T-helper 2 cell treated with Interferon-gamma antibody and Interleukin-4, amounts not matched to agents 100 ng/mL and 5 ng/mL, for 36 hours (primary cell): ENCODE data around the gene WWP2. TPM values are rescaled to one million over a fixed set of nuclear protein-coding genes. Genes with fewer than 3 reads are reported as not detected.

Source experiments
- intact Hi-C: fragments of 100-400 bp; cut with micrococcal nuclease; formaldehyde crosslinking; loops from one replicate; pipeline ENCODE4 v1.15.1; 2023
- total RNA-seq: library from RNA; stranded (reverse); gene quantifications from 2 replicates; pipeline ENCODE4 v1.2.3, GENCODE V29; 2022

WWP2 gene
- total RNA-seq, 1 donor from 2014 or later: 73.2 TPM

DNA sequence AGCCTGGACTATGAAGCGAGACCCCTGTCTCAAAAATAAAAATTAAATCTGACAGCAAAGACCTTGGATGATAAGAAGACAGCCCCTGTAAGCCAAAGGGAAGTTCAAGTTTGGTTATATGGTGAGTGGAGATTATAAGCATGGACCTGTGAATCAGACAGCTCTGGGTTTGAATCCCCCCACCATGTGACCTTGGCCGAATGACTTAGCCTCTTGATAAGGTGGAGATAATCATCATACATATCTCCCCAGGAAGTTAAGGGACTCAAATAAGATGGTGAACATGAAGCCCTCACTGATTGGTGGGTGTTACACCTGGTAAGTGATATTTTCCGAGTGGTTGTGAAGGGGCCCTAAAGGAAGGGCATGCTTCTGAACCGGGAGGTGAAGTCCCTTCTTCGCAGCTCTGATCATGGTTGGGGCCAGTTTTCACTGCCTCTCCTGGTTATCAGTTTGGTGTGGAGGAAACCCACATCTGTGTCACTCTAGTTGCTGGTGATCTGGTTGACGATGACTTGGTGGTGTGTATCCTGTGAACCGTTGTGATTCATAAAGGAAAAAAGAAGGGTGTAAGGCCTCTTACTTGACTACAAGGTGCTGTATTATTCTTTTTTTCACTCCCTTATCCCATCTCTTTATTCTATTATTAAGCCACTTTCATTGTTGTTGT lies 127.3 kb downstream of the WWP2 start:
- intact Hi-C loops: no loop called here

DNA sequence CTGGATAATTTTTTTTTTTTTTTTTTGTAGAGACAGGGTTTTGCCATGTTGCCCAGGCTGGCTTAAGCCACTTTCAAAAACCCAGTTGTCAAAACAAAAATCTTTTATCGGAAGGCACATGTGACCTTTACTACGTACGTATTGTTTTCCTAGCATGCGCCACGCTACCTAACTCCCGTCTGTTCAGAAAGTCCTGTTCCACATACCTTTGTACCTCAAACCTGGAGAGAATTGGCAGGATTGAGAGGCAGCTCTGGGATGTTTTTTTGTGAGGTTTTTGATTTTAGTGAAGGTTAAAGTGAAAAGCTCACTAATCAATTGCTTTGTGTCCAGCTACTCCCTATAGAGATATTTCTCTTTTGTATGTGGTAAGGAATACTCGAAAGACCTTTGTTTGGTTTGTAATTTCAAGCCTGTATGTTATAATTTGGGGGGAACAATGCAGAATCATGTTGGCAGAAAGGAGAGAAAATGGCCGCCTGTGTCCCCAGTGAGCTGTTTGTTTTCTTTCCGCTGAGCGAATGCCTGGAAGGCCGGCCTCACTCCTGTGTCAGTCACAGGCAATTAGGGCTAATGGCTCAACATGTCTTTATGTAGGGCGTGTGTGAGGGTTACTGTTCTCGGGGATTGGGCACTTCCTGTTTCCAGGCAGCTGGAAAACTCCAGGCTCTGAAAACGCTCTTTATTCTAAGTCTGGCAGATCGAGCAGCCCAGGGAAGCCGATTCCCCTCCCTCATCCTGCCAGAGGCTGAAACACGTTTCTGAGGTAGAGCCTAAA lies 128.2 kb downstream of the WWP2 start:
- intact Hi-C loops: no loop called here

DNA sequence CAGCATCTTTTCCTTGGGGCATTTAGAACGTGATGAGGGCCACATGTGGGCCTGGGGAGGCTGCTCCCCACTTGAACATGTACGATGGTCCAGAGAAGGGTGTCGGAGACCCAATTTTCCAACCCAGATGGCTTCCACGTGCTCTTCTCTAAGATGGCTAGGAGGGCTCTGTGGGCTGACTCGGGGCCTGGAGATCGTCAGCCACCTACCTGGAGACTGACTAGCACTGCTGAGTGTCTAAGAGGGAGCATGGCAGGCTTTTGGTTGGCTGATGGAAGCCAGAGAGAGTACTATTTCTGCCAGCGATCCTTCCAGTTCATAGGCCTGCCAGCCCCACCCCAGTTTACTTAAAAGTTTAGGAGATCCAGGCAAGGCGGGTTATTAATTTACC lies 128.8 kb downstream of the WWP2 start:
- intact Hi-C loops: no loop called here

DNA sequence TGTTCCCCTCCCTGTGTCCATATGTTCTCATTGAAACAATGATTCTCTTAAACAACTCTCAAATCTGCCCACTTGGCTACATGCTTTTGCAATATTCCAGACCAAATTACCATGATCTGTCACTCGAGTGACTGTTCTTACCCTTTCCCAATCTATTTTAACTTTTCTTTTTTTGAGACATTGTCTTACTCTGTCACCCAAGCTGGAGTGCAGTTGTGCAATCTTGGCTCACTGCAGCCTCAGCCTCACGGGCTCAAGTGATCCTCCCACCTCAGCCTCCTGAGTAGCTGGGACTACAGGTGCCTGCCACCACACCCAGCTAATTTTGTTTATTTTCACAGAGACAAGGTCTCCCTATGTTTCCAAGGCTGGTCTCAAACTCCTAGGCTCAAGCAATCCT lies 130.2 kb downstream of the WWP2 start:
- intact Hi-C loops: no loop called here

DNA sequence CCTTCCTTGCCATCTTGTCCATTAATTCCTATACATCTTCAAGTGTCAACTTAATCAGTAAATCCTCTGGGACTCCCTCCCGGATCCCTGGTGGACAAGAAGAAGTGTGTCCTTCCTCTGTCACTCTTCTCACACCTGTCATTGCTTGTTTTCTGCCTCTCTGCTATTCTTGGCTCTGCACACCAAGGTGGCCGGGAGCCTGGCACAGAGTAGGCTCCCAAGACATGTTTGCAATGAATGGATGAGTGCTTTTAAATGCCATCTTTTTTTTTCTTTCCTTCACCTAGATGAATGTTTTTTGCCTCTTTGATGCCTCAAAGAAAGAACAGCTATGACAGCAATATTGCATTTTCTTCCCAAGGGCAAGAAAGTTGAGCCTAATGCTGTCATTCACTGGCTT lies 131.0 kb downstream of the WWP2 start:
- intact Hi-C loops: no loop called here

DNA sequence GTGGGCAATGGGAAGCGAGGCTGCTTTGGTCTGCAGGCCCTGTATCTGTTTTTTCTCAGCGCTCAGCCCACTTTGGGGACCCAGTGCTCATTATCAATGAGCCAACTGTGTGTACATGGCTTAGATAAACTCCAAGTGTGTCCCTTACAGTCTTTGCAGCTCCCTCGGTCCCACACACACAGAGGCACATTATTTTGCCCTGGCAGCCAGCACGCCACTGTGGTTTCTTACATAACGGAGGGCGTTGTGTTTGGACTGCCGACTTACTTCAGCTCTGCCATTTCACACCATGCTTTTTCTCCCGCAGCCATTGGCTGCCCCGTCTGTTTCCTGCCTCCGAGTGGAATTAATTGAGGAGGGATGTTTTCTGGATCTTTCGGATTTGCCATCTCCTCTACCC lies 132.5 kb downstream of the WWP2 start:
- intact Hi-C loops: no loop called here

DNA sequence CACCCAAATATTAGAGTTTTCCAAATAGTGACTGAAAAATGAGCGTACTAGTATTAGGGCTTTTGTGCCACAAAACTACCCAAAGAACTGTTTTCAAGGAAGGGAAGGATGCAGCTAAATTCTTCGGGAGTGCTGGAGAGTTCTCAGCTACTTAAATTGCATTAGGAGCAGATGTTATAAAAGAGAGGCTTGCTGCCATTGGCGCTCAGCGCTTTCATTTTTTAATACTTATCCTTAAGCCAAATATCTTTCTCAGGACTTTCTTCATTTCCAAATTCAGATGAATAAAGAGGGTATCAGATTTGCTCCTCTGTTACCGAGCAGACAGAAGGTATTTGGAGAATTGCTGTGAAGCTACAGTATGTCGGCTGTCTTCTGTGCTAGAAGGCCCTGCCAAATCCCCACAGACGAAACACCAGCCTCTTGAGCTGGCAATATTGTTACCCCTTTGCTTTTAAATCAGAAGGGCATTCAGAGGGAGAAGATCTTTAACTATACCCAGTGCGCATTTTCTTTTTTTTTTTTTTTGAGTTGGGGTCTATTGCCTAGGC lies 141.8 kb downstream of the WWP2 start:
- intact Hi-C loops: no loop called here

DNA sequence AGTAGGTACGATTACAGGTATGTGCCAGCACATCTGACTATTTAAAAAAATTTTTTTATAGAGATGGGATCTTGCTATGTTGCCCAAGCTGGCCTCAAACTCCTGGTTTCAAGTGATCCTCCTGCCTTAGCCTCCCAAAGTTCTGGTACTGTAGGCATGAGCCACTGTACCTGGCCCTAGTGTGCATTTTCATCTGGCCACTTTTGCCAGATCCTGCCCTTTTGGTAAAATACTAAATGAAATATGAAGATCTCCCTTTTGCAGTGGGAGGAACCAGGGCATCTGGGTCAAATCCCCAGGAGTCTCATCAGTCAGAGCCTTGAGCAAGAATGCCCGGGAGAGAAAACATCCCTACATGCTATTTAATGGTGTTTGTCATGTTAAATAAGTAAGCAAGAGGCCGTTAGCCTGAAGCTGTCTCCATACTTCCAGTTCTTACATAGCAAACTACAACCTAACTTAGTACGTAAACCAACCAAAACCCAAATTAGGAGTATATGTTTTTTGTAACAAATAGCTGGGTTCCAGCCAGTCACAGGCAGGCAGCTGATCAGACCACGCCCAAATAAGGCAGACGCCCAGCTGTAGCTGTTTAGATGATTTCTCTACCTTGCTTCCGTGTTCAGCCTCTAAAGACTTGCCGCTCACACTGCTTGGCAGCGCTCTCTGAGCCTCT lies 142.5 kb downstream of the WWP2 start:
- intact Hi-C loops: no loop called here

DNA sequence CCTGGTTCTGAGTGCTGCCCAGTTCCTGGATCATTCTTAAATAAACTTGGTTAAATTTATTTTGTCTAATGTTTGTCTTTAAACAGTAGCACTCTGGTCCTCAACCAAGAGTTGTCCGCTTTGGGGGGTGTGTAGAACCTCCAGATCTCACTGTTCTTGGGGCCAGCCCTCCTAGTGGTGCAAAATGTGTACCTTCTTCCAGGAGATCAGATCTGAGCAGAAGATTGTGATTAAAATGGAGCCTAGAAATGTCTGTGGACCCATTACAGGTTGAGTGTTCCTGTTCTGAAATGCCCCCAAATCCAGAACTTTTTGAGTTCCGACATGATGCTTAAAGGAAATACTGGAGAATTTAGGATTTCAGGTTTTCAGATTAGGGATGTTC lies 143.0 kb downstream of the WWP2 start:
- intact Hi-C loops: no loop called here

DNA sequence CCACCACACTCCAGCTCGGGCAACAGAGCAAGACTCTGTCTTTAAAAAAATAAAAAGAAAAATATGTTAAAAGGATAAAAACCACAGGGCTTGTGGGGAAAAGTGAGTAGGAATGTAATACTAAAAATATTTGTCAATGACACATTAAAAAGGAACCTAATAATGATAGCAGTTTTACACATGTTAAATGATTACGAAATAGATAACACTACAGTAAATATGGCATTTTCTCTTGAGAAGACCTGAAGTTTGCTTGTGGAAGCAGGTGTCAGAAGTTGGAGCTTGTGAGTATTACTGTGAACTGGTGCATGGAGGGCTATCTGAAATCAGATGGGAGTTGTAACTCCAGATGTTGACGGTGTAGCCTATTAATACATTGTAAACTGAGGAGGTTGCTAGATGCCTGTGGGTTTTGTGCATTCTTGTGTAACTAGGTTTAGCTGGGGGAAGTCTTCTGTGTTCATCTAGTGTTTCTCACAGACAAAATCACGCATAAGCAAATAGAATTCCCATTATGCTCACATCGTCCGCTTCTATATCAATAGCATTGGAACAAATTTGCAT lies 144.8 kb downstream of the WWP2 start:
- intact Hi-C loops: no loop called here

DNA sequence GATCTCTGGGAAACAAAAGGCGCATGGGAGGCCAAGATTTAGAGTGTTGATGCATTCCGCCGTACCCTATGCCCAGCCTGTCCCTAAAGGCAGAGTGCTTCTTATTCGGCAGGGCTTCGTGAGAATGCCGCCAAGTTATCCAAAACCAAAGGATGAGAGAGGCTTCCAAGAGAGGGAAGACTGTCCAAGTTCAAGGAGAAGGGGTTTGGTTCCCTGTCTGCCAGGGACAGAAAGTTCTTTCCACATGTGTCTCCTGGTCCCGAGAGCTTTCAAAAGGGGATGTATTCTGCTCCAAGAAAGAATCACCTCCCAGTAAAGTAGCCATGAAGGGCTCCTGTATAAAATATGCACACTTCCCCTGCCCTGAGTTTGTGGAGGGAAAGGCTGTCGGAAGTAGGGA lies 146.9 kb downstream of the WWP2 start:
- intact Hi-C loops: no loop called here

DNA sequence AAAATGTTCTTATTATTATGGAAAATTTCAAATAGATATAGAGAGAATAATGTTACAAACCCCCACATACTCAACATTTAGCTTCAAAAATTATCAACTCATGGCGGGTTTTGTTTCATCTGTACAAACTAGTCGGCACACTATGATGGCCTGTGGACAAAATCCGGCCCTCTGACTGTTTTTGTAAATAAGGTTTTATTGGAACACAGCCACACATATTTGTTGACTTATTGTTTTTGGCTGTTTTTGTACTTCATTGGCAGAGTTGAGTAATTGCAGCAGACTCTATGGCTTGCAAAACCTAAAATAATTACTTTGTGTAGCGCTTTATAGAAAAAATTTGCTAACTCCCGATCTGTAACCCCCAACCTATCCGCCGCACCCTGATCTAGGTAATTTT lies 147.6 kb downstream of the WWP2 start:
- intact Hi-C loops: no loop called here

DNA sequence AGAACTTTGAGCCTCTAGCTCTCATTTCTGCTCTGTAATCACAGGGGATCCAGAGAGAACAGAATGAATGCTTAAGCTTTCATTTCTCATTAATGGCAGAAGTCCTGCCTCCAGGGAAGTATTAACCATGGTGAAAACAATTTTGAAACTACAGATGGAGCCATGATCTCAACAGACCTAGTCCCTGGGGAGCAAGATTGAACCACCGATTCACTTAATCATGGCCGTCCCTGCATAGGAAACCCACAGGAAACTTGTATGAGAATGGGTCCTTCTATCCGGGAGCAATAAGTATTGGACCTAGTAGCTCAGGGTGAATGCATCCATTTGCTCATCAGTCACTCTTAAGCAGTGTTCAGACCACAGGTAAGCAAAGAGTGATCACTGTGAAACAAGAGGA lies 148.8 kb downstream of the WWP2 start:
- intact Hi-C loops: no loop called here

DNA sequence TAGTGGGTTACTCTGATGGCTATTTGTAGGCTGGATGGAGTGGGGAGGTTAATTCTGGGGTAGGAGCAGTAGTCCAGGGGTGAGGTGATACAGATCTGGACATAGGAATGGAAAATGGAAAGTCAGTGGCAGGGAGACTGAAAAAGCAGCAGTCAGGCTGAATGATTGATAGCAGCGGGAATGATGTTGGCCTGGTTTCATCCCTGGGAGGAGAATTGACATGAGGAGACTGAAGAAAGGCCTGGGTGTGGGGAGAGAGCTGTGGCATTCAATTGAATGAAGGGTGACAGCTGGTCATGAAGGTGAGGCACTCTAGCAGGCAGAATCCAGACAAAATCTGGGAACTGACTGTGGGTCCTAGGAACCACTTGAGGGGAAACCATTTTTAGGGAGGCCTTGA lies 154.3 kb downstream of the WWP2 start:
- intact Hi-C loops: no loop called here

DNA sequence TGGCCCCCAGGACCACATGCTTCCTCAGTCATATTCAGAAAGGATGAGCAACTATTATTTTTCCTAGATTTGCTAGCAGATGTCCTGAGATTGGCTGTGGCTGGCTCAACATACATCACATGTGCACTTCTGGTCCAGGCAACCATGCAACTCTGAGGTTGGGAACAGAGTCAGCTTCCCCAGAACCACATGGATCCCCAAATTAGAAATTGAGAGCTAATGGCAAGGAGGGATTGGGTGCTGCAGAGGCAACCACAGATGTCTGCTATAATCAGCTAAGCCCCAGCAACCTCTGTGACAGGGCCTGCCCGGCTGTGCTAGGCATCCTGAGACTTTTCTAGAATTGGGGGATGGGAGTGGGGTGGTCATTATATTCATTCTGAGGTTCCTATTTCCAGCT lies 155.2 kb downstream of the WWP2 start:
- intact Hi-C loops: no loop called here

DNA sequence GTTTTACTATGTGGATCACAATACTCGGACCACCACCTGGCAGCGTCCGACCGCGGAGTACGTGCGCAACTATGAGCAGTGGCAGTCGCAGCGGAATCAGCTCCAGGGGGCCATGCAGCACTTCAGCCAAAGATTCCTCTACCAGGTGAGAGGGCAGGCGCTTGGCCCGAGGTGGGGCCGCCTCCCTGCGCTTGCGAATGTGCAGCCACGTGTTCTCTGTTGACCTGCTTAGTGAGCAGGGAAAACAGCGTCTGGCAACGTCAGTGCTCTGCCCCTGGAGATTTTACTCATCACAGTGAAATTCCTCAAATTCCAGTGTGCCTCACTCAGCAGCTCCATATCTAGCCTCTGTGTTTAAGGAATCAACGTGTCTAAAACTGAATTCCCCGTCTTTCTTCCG lies 155.6 kb downstream of the WWP2 start:
- intact Hi-C loops: no loop called here

DNA sequence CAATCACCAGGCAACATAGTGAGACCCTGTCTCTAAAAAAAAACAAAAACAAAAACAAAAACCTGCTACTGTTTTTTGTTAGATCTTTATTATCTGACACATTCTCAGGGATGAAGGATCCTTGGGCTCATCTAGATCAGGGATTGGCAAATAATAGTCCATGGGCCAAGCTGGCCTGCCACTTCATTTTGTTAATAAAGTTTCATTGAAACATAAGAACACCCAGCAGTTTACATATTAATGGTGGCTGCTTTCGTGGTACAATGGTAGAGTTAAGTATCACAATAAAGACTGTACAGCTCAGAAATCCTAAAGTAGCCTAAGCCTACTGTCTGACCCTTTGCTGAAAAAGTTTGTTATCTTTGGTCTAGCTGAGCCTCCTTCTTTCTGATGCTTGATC lies 156.1 kb downstream of the WWP2 start:
- intact Hi-C loops: no loop called here

DNA sequence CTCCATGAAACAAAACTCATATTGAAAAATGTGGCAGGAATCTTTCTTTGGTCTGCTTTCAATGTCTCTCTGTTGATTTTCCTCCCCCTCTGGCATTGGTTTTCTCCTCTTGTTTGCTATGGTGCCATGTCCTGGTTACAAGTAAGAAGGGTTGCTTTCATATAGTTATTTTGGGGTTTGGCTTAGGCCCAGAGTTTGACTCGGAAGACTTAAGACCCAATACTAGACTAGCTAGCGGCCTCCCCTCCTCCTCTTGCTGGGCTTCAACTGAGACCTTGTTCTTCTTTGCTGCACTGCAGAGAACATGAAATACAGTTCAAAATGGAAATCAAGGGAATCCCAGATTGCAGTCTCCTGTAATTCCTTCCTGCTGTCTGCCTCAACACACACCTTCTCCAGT lies 159.0 kb downstream of the WWP2 start:
- intact Hi-C loops: no loop called here

DNA sequence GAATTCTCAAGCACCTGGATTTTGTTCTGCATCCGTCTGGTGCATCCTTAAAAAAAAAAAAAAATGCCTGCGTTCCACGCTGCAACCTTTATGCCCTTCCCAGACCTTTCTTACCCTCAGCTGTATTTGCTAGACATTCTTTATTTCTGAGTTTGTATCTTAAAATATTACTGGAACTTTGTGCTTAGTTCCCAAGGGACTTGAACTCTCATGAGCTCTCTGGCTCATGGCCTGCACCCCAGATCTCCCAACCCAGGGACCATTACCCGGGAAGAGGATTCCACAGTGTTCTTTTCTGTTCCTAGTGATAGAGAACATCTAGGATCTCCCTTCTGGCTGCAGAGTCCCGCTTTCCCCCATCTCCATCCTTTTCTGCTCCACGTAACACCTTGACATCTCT lies 160.1 kb downstream of the WWP2 start:
- intact Hi-C loops: no loop called here

DNA sequence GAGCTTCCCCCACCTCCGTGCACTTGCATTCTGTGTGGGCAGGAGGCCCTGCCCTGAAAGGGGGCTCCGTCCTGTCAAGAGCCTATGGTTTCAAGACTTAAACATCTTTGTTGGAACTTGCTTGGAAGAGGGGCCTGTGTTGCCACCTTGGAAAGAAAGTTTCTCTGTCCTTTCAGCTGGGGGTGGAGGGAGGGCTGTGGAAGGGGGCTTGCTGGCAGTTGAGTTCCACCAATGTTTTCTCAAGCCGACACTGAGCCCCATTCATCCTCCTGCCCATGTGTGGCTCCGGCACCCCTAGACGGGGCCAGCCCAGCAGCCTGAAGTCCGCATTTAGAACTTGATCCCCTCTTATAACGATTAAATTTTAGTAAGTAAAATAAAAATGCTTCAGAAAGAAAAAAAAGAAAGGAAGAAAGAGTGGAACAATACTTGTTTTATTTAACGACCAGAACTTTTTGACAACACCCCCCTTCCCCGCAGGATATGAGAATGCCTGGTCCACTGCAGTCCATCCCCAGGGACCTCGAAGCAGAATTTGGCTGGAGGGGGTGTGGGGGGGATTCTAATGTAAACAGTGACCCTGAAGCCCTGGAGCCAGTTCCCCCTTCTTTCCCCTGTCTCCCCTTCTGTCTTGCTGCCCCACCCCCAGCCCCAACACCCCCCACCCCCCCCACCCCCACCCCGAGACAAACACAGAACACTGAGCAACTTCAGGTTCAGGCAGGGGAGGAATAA lies 162.1 kb downstream of the WWP2 start:
- intact Hi-C loops: no loop called here

DNA sequence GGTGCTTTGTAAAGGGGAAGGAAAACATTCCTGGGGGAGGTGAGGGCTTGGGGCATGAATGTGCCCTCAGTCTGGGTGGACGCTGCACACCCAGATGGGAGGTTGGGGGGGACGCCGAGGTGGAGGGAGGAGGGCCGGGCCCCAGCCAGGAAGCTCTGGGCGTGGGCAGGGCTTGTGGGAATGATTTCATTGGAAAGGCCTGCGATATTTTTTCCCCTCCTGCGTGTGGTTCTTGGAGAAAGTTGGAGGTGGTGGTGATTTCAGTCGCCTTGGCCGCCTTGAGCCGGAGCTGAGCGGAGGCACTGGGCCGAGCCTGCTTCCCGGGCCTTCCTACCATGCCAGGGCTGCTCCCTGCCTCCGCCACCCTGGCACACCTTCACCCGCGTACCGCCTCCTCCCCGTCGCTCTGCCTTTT lies 162.7 kb downstream of the WWP2 start:
- intact Hi-C loops: no loop called here
